ENCODE results near the gene C11orf68. TPM values are rescaled to one million over a fixed set of nuclear protein-coding genes. Genes with fewer than 3 reads are reported as not detected.

Gene C11orf68
- total and polyA plus RNA-seq, 9 of the 15 experiments (the other 6 are each of a cell fraction or from before 2014, with no cell fraction given): 3.6 to 35.9 (median 12.8) TPM

DNA sequence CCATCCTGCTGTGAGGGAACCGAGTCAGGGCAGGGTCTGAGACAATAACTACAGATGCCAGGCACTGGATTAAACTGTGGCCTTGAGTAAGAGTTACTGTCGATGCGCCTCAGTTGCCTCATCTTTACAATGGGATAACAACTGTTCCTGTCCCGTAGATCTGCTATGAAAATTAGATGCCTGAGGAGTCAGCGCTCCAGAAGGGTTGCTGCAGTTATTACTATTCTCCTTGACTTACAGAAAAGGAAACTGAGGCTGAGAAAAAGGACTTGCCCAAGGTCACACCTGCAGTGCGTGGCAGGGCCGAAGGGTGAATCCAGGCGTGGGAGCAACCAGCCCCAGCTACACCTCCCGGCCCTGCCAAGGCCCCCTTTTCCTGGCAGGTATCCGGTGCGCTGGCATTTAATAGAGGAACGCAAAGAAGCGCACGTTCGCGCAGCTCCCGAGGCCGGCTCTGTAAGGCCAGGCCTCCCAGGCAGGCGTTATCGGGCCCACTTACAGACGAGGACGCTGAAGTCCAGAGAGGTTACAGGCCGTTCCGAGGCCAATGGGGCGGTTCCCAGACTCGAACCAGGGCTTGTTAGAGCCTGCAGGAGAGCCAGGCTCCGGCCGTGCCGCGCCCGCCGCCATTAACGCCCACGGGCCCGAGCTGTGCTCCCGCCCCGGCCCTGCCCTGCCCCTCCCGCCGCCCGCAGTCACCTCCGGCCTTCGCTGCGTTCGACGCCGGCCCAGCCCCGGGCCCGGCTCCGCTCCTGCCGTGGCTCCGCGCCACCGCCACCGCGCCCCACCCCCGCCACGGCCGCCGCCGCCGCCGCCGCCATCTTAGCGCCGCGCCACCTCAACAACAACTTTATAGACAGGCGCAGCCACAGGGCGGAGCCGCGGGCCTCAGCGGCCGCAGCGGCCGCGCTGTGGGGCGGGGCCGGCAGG lies at the start of gene C11orf68 (continued):
- TF ChIP-seq ZNF407 (IDR thresholded peaks at IDR 0.05; ENCODE audit: low read depth) (no peak), EHMT2 (IDR thresholded peaks at IDR 0.05) (no peak), CBX1 (IDR thresholded peaks at IDR 0.05; ENCODE audit: low read depth) (no peak; the same call in 1 of the 2 replicates), KLF10 (CRISPR knock-in tag; IDR thresholded peaks at IDR 0.05) (no peak), ZNF740 (CRISPR knock-in tag; IDR thresholded peaks at IDR 0.05) (no peak), ZNF740 (tag; IDR thresholded peaks at IDR 0.05) (no peak), MNT (conservative IDR thresholded peaks at IDR 0.05) (no peak), ARID1B (IDR thresholded peaks at IDR 0.05) (no peak), RAD51 (IDR thresholded peaks at IDR 0.05; ENCODE audit: borderline replicate concordance, low read depth) (no peak), ZNF695 (CRISPR knock-in tag; IDR thresholded peaks at IDR 0.05) (no peak), ZFPM2 (CRISPR knock-in tag; IDR thresholded peaks at IDR 0.05) (no peak), HBP1 (CRISPR knock-in tag; IDR thresholded peaks at IDR 0.05) (0 out of 2 replicates have a peak, but pooled peaks have one; percentile 34), HLTF (IDR thresholded peaks at IDR 0.05) (no peak)
